Loucy (cell line): ENCODE results near the gene ZNF549.

Experiments
- EZH2phosphoT487 ChIP-seq: fragments of 200-600 bp; IDR thresholded peaks from 2 replicates; pipeline ENCODE4 v1.6.1; 2018; ENCODE audit warnings: antibody characterized with exemption, mild to moderate bottlenecking, moderate library complexity, borderline replicate concordance
- TF ChIP-seq, protein P1 (sequence below): fragments of 200-600 bp; sonication (generic); conservative IDR thresholded peaks from 2 replicates; pipeline ENCODE4 v1.5.1; 2014; ENCODE audit warnings: mild to moderate bottlenecking, antibody characterized with exemption, low read length

DNA sequence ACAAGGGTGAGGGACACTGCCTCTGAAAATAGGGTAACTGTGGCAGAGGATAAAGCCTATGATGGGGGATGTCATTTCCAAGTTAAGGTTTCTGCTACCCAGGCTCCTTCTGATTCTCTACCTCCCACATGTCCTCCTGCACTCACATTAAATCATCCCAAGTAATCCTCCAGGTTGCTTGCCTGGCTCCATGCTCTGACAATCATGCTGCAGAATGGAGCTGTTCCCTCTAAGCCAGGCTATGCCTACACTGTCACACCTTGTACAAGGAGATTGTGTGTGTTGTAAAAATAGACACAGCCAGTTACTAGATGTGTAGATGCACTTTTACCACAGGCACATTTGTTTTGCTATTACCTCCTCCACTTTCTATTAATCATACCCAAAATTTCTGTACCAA, 43.6 kb downstream of the ZNF549 start:
- TF ChIP-seq, protein P1, sequence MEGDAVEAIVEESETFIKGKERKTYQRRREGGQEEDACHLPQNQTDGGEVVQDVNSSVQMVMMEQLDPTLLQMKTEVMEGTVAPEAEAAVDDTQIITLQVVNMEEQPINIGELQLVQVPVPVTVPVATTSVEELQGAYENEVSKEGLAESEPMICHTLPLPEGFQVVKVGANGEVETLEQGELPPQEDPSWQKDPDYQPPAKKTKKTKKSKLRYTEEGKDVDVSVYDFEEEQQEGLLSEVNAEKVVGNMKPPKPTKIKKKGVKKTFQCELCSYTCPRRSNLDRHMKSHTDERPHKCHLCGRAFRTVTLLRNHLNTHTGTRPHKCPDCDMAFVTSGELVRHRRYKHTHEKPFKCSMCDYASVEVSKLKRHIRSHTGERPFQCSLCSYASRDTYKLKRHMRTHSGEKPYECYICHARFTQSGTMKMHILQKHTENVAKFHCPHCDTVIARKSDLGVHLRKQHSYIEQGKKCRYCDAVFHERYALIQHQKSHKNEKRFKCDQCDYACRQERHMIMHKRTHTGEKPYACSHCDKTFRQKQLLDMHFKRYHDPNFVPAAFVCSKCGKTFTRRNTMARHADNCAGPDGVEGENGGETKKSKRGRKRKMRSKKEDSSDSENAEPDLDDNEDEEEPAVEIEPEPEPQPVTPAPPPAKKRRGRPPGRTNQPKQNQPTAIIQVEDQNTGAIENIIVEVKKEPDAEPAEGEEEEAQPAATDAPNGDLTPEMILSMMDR = no peak
- TF ChIP-seq EZH2phosphoT487 = no peak
